Activated naive CD4-positive, alpha-beta T cell treated with anti-CD3 and anti-CD28 coated beads, Interleukin-2, amount 50 U/mL, for 24 hours (primary cell): ENCODE data around the gene GAN.
"Not testable (repeated sequence)": the region's sequence is repeated elsewhere in the genome, so short reads cannot be mapped to it uniquely, and the experiment has no call there.

ENCODE experiments used
- H3K27ac Mint-ChIP-seq: one replicate; pipeline ENCODE4 v1.8.0; 2021; ENCODE audit warnings: mild to moderate bottlenecking, mixed read lengths
- H3K27me3 Mint-ChIP-seq: one replicate; pipeline ENCODE4 v1.8.0; 2021; ENCODE audit warnings: mixed read lengths
- H3K36me3 Mint-ChIP-seq: one replicate; pipeline ENCODE4 v1.8.0; 2021; ENCODE audit warnings: mixed read lengths
- H3K4me1 Mint-ChIP-seq: one replicate; pipeline ENCODE4 v1.8.0; 2021; ENCODE audit warnings: mixed read lengths
- H3K4me3 Mint-ChIP-seq: one replicate; pipeline ENCODE4 v1.8.0; 2021; ENCODE audit warnings: mild to moderate bottlenecking, mixed read lengths
- H3K9me3 Mint-ChIP-seq: one replicate; pipeline ENCODE4 v1.8.0; 2021; ENCODE audit warnings: mixed read lengths

The GAN gene

GRCh38 chr16:81415751-81416150 is 101.0 kb downstream of the GAN start:
- Mint-ChIP-seq H3K27ac (no peak overlapping the region), H3K4me1 (peaks cover 5% of the 10 kb centered on the region), H3K9me3 (no peaks in the 10 kb centered on the region), H3K4me3 (no peak overlapping the region), H3K27me3 (no peaks in the 10 kb centered on the region), H3K36me3 (no peaks in the 10 kb centered on the region)

- Mint-ChIP-seq H3K4me1 (peaks cover 5% of the 10 kb centered on the region), H3K4me3 (no peak overlapping the region)
Observed at GRCh38 chr16:81416749-81417148, 102.0 kb downstream of the GAN start.

GRCh38 chr16:81417210-81417609 is 102.4 kb downstream of the GAN start:
- Mint-ChIP-seq H3K4me3 (no peak overlapping the region), H3K36me3 (no peaks in the 10 kb centered on the region), H3K27me3 (no peaks in the 10 kb centered on the region), H3K27ac (no peak overlapping the region), H3K9me3 (no peaks in the 10 kb centered on the region), H3K4me1 (peaks cover 5% of the 10 kb centered on the region)

More at GRCh38 chr16:81416749-81417148, 102.0 kb downstream of the GAN start:
- H3K27ac Mint-ChIP-seq: no peak overlapping the region
- H3K36me3 Mint-ChIP-seq: no peaks in the 10 kb centered on the region
- no peaks in the 10 kb centered on the region for H3K27me3 Mint-ChIP-seq
- no peaks in the 10 kb centered on the region for H3K9me3 Mint-ChIP-seq

GRCh38 chr16:81419806-81420205 is 105.0 kb downstream of the GAN start:
- no peaks in the 10 kb centered on the region for H3K9me3 Mint-ChIP-seq
- no peaks in the 10 kb centered on the region for H3K27me3 Mint-ChIP-seq
- H3K36me3 Mint-ChIP-seq: no peaks in the 10 kb centered on the region
- no peak overlapping the region for H3K4me3 Mint-ChIP-seq
- H3K4me1 Mint-ChIP-seq: peaks cover 10% of the 10 kb centered on the region
- H3K27ac Mint-ChIP-seq: no peak overlapping the region

GRCh38 chr16:81421126-81421525 is 106.4 kb downstream of the GAN start:
- no peaks in the 10 kb centered on the region for H3K9me3 Mint-ChIP-seq
- H3K36me3 Mint-ChIP-seq: no peaks in the 10 kb centered on the region
- no peaks in the 10 kb centered on the region for H3K27me3 Mint-ChIP-seq
- H3K4me3 Mint-ChIP-seq: no peak overlapping the region
- peaks cover 13% of the 10 kb centered on the region for H3K4me1 Mint-ChIP-seq
- H3K27ac Mint-ChIP-seq: no peak overlapping the region

GRCh38 chr16:81421536-81421935 is 106.8 kb downstream of the GAN start:
- no peaks in the 10 kb centered on the region for H3K9me3 Mint-ChIP-seq
- peaks cover 13% of the 10 kb centered on the region for H3K4me1 Mint-ChIP-seq
- H3K27ac Mint-ChIP-seq: no peak overlapping the region
- no peaks in the 10 kb centered on the region for H3K27me3 Mint-ChIP-seq
- no peaks in the 10 kb centered on the region for H3K36me3 Mint-ChIP-seq
- H3K4me3 Mint-ChIP-seq: no peak overlapping the region

GRCh38 chr16:81422153-81422552 is 107.4 kb downstream of the GAN start:
- H3K36me3 Mint-ChIP-seq, H3K4me3 Mint-ChIP-seq, H3K27ac Mint-ChIP-seq, H3K27me3 Mint-ChIP-seq, H3K9me3 Mint-ChIP-seq: not testable (repeated sequence)
- H3K4me1 Mint-ChIP-seq: peaks cover 13% of the 10 kb centered on the region

GRCh38 chr16:81424771-81425170 is 110.0 kb downstream of the GAN start:
- no peaks in the 10 kb centered on the region for H3K27me3 Mint-ChIP-seq
- peak overlapping the region; percentile 68 for H3K27ac Mint-ChIP-seq
- peaks cover 13% of the 10 kb centered on the region for H3K4me1 Mint-ChIP-seq
- H3K36me3 Mint-ChIP-seq: no peaks in the 10 kb centered on the region
- H3K9me3 Mint-ChIP-seq: no peaks in the 10 kb centered on the region
- peak overlapping the region; percentile 50 for H3K4me3 Mint-ChIP-seq

GRCh38 chr16:81427219-81427618 is 112.5 kb downstream of the GAN start:
- no peak overlapping the region for H3K4me3 Mint-ChIP-seq
- H3K36me3 Mint-ChIP-seq: no peaks in the 10 kb centered on the region
- H3K4me1 Mint-ChIP-seq: peaks cover 13% of the 10 kb centered on the region
- H3K27me3 Mint-ChIP-seq: no peaks in the 10 kb centered on the region
- H3K9me3 Mint-ChIP-seq: no peaks in the 10 kb centered on the region
- no peak overlapping the region for H3K27ac Mint-ChIP-seq

GRCh38 chr16:81429045-81429521 is 114.3 kb downstream of the GAN start:
- no peaks in the 10 kb centered on the region for H3K9me3 Mint-ChIP-seq
- H3K36me3 Mint-ChIP-seq: no peaks in the 10 kb centered on the region
- H3K4me1 Mint-ChIP-seq: peaks cover 11% of the 10 kb centered on the region
- no peaks in the 10 kb centered on the region for H3K27me3 Mint-ChIP-seq
- H3K27ac Mint-ChIP-seq: no peak overlapping the region
- no peak overlapping the region for H3K4me3 Mint-ChIP-seq

- no peak overlapping the region for H3K27ac Mint-ChIP-seq
- H3K9me3 Mint-ChIP-seq: no peaks in the 10 kb centered on the region
- H3K36me3 Mint-ChIP-seq: no peaks in the 10 kb centered on the region
- H3K4me3 Mint-ChIP-seq: no peak overlapping the region
- H3K27me3 Mint-ChIP-seq: no peaks in the 10 kb centered on the region
- H3K4me1 Mint-ChIP-seq: no peaks in the 10 kb centered on the region
Observed at GRCh38 chr16:81431554-81432353, 117.0 kb downstream of the GAN start.

GRCh38 chr16:81432937-81433557 is 118.3 kb downstream of the GAN start:
- H3K4me1 Mint-ChIP-seq: no peaks in the 10 kb centered on the region
- no peaks in the 10 kb centered on the region for H3K27me3 Mint-ChIP-seq
- no peak overlapping the region for H3K4me3 Mint-ChIP-seq
- no peaks in the 10 kb centered on the region for H3K36me3 Mint-ChIP-seq
- H3K9me3 Mint-ChIP-seq: no peaks in the 10 kb centered on the region
- H3K27ac Mint-ChIP-seq: no peak overlapping the region

GRCh38 chr16:81435103-81435502 is 120.3 kb downstream of the GAN start:
- H3K4me1 Mint-ChIP-seq: no peaks in the 10 kb centered on the region
- no peaks in the 10 kb centered on the region for H3K9me3 Mint-ChIP-seq
- no peak overlapping the region for H3K27ac Mint-ChIP-seq
- H3K4me3 Mint-ChIP-seq: no peak overlapping the region
- H3K27me3 Mint-ChIP-seq: no peaks in the 10 kb centered on the region
- no peaks in the 10 kb centered on the region for H3K36me3 Mint-ChIP-seq

- no peaks in the 10 kb centered on the region for H3K9me3 Mint-ChIP-seq
- no peaks in the 10 kb centered on the region for H3K4me1 Mint-ChIP-seq
- no peaks in the 10 kb centered on the region for H3K36me3 Mint-ChIP-seq
- H3K4me3 Mint-ChIP-seq: no peak overlapping the region
- H3K27ac Mint-ChIP-seq: no peak overlapping the region
- H3K27me3 Mint-ChIP-seq: no peaks in the 10 kb centered on the region
Observed at GRCh38 chr16:81435567-81435966, 120.8 kb downstream of the GAN start.

GRCh38 chr16:81436386-81436785 is 121.6 kb downstream of the GAN start:
- Mint-ChIP-seq H3K9me3 (no peaks in the 10 kb centered on the region), H3K27me3 (no peaks in the 10 kb centered on the region), H3K36me3 (no peaks in the 10 kb centered on the region), H3K27ac (no peak overlapping the region), H3K4me1 (no peaks in the 10 kb centered on the region), H3K4me3 (no peak overlapping the region)

- no peaks in the 10 kb centered on the region for H3K27me3 Mint-ChIP-seq
- H3K4me1 Mint-ChIP-seq: no peaks in the 10 kb centered on the region
- H3K36me3 Mint-ChIP-seq: no peaks in the 10 kb centered on the region
- no peak overlapping the region for H3K27ac Mint-ChIP-seq
- H3K4me3 Mint-ChIP-seq: no peak overlapping the region
- no peaks in the 10 kb centered on the region for H3K9me3 Mint-ChIP-seq
Observed at GRCh38 chr16:81437865-81438264, 123.1 kb downstream of the GAN start.
